ENCODE measurements around the gene SPATA13. TPM values are rescaled to one million over a fixed set of nuclear protein-coding genes. Genes with fewer than 3 reads are reported as not detected.

The SPATA13 gene
- total RNA-seq, 1 experiment from 2014 or later = 43.0 TPM

DNA sequence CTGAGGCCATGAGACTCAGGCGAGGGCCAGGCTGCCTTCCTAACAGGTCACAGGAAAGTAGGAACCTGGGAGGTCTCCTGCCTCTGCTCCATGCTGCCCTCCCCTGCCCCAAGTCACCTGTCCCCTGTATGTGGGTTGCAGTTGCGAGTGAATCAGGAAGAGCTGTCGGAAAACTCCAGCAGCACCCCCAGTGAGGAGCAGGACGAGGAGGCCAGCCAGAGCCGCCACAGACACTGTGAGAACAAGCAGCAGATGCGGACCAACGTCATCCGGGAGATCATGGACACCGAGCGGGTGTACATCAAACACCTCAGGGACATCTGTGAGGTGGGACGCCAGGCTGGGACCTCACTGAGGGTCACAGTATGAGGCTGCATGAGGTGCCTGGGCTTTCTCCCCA lies 126.1 kb downstream of the SPATA13 start:
- BruUV-seq (replicated peaks) = no TSS peak
- H3K9me2 ChIP-seq (replicated peaks; ENCODE audit: low read length) = no peaks in the 10 kb centered on the region
- intact Hi-C loops (cut with micrococcal nuclease) = no loop called here
- H4K20me1 ChIP-seq (ENCODE audit: low read length) = no peaks in the 10 kb centered on the region
- no peak overlapping the region for H3K4me2 ChIP-seq (ENCODE audit: low read length)
- H3K36me3 ChIP-seq (ENCODE audit: low read depth, low read length) = peaks cover 11% of the 10 kb centered on the region; the same call in 1 of the 2 replicates
- no peaks in the 10 kb centered on the region for H3K27me3 ChIP-seq (ENCODE audit: low read length)
- H3K9ac ChIP-seq (ENCODE audit: low read length) = no peak overlapping the region
- no peak overlapping the region for H3K4me3 ChIP-seq (ENCODE audit: low read length)
- H3K4me1 ChIP-seq (ENCODE audit: insufficient read depth, low read length) = no peaks in the 10 kb centered on the region
- no peaks in the 10 kb centered on the region for H3K9me3 ChIP-seq (ENCODE audit: low read length)
- TF ChIP-seq, protein P1, sequence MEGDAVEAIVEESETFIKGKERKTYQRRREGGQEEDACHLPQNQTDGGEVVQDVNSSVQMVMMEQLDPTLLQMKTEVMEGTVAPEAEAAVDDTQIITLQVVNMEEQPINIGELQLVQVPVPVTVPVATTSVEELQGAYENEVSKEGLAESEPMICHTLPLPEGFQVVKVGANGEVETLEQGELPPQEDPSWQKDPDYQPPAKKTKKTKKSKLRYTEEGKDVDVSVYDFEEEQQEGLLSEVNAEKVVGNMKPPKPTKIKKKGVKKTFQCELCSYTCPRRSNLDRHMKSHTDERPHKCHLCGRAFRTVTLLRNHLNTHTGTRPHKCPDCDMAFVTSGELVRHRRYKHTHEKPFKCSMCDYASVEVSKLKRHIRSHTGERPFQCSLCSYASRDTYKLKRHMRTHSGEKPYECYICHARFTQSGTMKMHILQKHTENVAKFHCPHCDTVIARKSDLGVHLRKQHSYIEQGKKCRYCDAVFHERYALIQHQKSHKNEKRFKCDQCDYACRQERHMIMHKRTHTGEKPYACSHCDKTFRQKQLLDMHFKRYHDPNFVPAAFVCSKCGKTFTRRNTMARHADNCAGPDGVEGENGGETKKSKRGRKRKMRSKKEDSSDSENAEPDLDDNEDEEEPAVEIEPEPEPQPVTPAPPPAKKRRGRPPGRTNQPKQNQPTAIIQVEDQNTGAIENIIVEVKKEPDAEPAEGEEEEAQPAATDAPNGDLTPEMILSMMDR (conservative IDR thresholded peaks at IDR 0.05; ENCODE audit: low read depth, low read length) = no peak
- no peak for TF ChIP-seq EZH2 (IDR thresholded peaks at IDR 0.05; ENCODE audit: low read length, unreplicated experiment)
- no peak for TF ChIP-seq EZH2phosphoT487 (IDR thresholded peaks at IDR 0.05; ENCODE audit: borderline replicate concordance, low read length)
- ATAC-seq = no peak
- no peaks in the 10 kb centered on the region for H3K79me2 ChIP-seq (ENCODE audit: low read length)
- H3F3A ChIP-seq (ENCODE audit: low read length, unreplicated experiment) = no peaks in the 10 kb centered on the region
- H2AFZ ChIP-seq (ENCODE audit: low read length) = no peak overlapping the region
- no peak overlapping the region for H3K27ac ChIP-seq (ENCODE audit: low read length)
- POLR2A ChIA-PET (ENCODE audit: unreplicated experiment) = no interaction called here
- CTCF ChIA-PET = no interaction called here
- DNase-seq = no peak

DNA sequence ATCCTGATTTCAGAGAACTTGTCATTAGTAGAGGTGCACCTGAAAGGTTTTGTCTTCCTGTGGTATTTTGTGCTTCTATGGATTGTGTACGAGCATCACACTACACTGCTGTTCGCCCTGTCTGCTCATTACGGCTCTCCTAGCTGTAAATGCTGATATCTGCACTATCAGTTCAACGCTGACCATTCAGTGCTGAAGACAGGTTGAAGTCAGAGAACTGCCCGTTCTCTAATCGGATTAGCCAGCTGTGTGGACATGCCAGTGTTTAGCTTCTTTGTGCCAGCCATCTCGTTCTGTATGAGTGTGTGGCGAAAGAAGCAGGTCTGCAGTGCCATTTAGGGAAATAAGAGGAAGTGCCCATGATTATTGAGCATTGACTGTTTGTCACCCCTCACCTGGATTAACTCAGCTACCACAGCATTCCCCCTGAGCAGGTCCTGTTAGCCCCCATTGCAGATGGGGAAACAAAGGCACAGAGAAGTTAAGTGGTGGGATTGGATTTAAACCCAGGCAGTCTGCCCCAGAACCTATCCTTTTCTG lies 127.3 kb downstream of the SPATA13 start:
- H3K9me2 ChIP-seq (replicated peaks; ENCODE audit: low read length) = no peaks in the 10 kb centered on the region
- no peak overlapping the region for H3K4me3 ChIP-seq (ENCODE audit: low read length)
- CTCF ChIA-PET = no interaction called here
- H3K9me3 ChIP-seq (ENCODE audit: low read length) = no peaks in the 10 kb centered on the region
- H2AFZ ChIP-seq (ENCODE audit: low read length) = no peak overlapping the region
- ATAC-seq (no peak), DNase-seq (no peak)
- peaks cover 11% of the 10 kb centered on the region; the same call in 1 of the 2 replicates for H3K36me3 ChIP-seq (ENCODE audit: low read depth, low read length)
- no peaks in the 10 kb centered on the region for H3F3A ChIP-seq (ENCODE audit: low read length, unreplicated experiment)
- intact Hi-C loops (cut with micrococcal nuclease) = no loop called here
- TF ChIP-seq, protein P1 (conservative IDR thresholded peaks at IDR 0.05; ENCODE audit: low read depth, low read length) = no peak
- no peak for TF ChIP-seq EZH2 (IDR thresholded peaks at IDR 0.05; ENCODE audit: low read length, unreplicated experiment)
- TF ChIP-seq EZH2phosphoT487 (IDR thresholded peaks at IDR 0.05; ENCODE audit: borderline replicate concordance, low read length) = no peak
- no peaks in the 10 kb centered on the region for H3K4me1 ChIP-seq (ENCODE audit: insufficient read depth, low read length)
- no peaks in the 10 kb centered on the region for H4K20me1 ChIP-seq (ENCODE audit: low read length)
- H3K27me3 ChIP-seq (ENCODE audit: low read length) = no peaks in the 10 kb centered on the region
- H3K79me2 ChIP-seq (ENCODE audit: low read length) = no peaks in the 10 kb centered on the region
- no TSS peak for BruUV-seq (replicated peaks)
- H3K4me2 ChIP-seq (ENCODE audit: low read length) = no peak overlapping the region
- H3K27ac ChIP-seq (ENCODE audit: low read length) = no peak overlapping the region
- POLR2A ChIA-PET (ENCODE audit: unreplicated experiment) = no interaction called here
- H3K9ac ChIP-seq (ENCODE audit: low read length) = no peak overlapping the region

GRCh38 chr13:24288870-24289269 lies 128.3 kb downstream of the SPATA13 start:
- H3K79me2 ChIP-seq (ENCODE audit: low read length) = no peaks in the 10 kb centered on the region
- no peaks in the 10 kb centered on the region for H3F3A ChIP-seq (ENCODE audit: low read length, unreplicated experiment)
- no peaks in the 10 kb centered on the region for H3K27me3 ChIP-seq (ENCODE audit: low read length)
- no peak overlapping the region for H3K9ac ChIP-seq (ENCODE audit: low read length)
- DNase-seq = no peak
- H3K4me2 ChIP-seq (ENCODE audit: low read length) = no peak overlapping the region
- no peaks in the 10 kb centered on the region for H4K20me1 ChIP-seq (ENCODE audit: low read length)
- no peak for ATAC-seq
- POLR2A ChIA-PET (ENCODE audit: unreplicated experiment) = no interaction called here
- no peaks in the 10 kb centered on the region for H3K4me1 ChIP-seq (ENCODE audit: insufficient read depth, low read length)
- no peak overlapping the region for H3K4me3 ChIP-seq (ENCODE audit: low read length)
- no peak overlapping the region for H2AFZ ChIP-seq (ENCODE audit: low read length)
- H3K9me3 ChIP-seq (ENCODE audit: low read length) = no peaks in the 10 kb centered on the region
- no peak overlapping the region for H3K27ac ChIP-seq (ENCODE audit: low read length)
- TF ChIP-seq, protein P1 (conservative IDR thresholded peaks at IDR 0.05; ENCODE audit: low read depth, low read length) = no peak
- TF ChIP-seq EZH2phosphoT487 (IDR thresholded peaks at IDR 0.05; ENCODE audit: borderline replicate concordance, low read length) = no peak
- TF ChIP-seq EZH2 (IDR thresholded peaks at IDR 0.05; ENCODE audit: low read length, unreplicated experiment) = no peak
- H3K9me2 ChIP-seq (replicated peaks; ENCODE audit: low read length) = no peaks in the 10 kb centered on the region
- no TSS peak for BruUV-seq (replicated peaks)
- intact Hi-C loops (cut with micrococcal nuclease) = no loop called here
- CTCF ChIA-PET = no interaction called here
- H3K36me3 ChIP-seq (ENCODE audit: low read depth, low read length) = peaks cover 11% of the 10 kb centered on the region; the same call in 1 of the 2 replicates

Measured in PC-3 (cell line).